Left ventricle myocardium superior (tissue), 1 donor: ENCODE measurements around the gene STARD5. TPM values are rescaled to one million over a fixed set of nuclear protein-coding genes. Genes with fewer than 3 reads are reported as not detected.

Source experiments
- ATAC-seq: fragments of 200-7000 bp; cut with Tn5 transposase; one replicate; pipeline ENCODE4 v1.9.1; 2020; ENCODE audit warnings: mild to moderate bottlenecking, moderate library complexity
- DNase-seq: peaks from one replicate; pipeline ENCODE4 v3.0.0-alpha.2; 2020
- intact Hi-C: fragments of 100-400 bp; cut with micrococcal nuclease; formaldehyde crosslinking; loops from one replicate; pipeline ENCODE4 v1.11.0; 2022
- total RNA-seq: library from RNA; stranded (reverse); fragmentation: NEBNext Ultra II Directional; extraction: Animal tissue kit (Norgen Biotek cat#: 25700); gene quantifications from one replicate; pipeline ENCODE4 v1.2.1, GENCODE V29; 2021
- donor health status: DM: no; HTN: yes; CAD: no; lungs with severe emphysema.

STARD5 gene
- total RNA-seq, 1 donor from 2014 or later = 1.8 TPM

DNA sequence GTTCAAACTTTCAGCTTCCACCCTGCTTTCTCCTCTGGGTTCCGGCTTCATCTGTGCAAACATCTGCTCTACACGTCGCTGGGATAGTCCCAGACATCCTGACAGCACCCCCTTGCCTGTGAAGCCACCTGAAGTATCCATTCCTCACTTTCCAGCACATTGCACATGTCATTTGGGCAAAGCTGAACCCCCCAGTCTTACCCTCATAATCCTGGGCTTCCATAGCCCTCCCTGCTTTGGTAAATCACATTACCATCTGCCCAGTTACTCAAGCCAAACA, 42.5 kb downstream of the STARD5 start:
- no peak for ATAC-seq

DNA sequence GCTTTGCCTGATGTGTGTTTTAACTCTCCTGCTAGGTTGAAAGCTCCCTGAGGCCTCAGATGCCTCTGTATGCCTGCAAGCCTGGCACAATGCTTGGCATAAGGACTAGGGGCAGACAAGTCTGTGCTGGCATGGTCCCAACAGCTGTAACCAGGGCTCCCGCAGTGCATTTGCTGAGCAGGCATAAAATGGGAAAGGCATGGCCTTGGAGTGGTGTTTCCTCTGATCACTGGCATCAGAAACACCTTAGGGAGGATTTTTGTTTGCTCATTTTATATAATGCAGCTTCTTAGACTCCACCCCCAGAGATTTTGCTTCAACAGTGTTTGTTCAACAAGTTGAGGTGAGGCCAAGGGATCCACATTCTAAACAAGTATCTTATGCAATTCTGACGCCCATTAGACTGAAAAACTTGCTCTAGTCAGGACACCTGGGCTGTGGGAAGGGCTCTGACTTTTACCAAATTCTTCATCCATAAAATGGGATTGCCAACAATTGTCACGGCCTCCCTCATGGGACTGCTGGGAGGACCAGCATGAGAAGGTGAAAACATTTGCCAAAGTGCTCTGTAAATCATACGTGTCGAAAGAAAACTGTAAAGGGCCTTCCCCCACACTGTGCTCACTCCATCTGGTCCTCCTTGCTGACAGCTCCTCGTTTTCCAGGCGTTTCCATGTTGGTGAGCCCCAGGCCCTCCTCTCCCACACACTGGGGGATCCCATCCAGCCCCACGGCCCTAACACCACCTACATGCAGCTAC, 43.1 kb downstream of the STARD5 start:
- DNase-seq (no peak), ATAC-seq (no peak)
- intact Hi-C loops = no loop called here

More for the DNA sequence above, 42.5 kb downstream of the STARD5 start:
- DNase-seq = no peak
- intact Hi-C loops = no loop called here

GRCh38 chr15:81279621-81280485, 44.1 kb downstream of the STARD5 start:
- ATAC-seq = no peak
- intact Hi-C loops = no loop called here
- DNase-seq = no peak

- intact Hi-C loops = no loop called here
- DNase-seq = no peak
- ATAC-seq = no peak
Measured at GRCh38 chr15:81278306-81279029, 45.5 kb downstream of the STARD5 start.

DNA sequence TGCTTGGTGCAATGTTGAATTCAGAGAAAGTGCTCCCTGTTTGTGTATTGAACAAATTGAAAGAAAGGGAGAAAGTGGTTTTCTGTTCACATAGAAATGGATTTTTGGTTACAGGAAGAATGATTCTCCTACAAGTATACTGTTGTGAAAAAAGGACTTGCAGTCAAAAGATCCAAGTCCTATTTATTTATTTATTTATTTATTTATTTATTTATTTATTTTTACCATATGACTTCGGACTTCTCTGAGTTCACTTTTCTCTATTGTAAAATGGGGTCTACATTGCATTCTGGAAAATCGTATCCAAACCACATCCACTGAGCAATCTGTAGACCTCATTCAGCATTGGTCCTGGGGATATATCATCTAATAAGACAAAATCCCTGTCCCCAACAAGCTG, 46.1 kb downstream of the STARD5 start:
- intact Hi-C loops = no loop called here
- ATAC-seq (no peak), DNase-seq (no peak)

GRCh38 chr15:81276967-81277366, 47.0 kb downstream of the STARD5 start:
- ATAC-seq (no peak), DNase-seq (no peak)
- intact Hi-C loops = no loop called here

DNA sequence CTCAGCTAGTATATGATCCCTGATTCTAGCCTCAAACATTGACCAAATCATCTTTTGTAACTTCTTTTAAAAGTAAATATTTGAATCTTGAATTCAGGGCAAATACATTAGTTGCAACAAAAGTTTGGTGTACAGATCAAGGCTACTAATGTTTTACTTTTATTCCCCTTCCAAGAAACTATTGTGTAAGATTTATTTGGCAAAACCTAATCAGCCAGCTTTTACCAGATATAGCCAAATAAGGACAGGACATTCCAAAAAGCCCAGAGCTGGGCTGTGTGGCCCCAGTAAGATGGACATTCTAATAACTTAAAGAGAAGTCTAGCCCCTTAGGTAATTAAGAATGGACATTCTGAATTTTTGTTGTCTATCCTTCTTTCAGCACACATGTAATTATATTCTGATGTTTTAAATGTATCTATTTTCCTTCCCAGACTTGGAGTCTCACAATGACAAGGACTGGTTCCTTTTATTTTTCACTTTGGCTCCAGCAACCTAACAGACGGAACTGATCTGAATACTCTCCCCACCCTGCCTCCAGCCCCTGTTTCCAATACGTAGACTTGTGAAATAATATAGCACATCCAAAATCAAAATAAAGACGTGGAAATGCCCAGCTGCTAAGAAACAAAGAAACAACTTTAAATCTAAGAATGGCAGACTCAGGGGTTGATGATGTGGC, 48.1 kb downstream of the STARD5 start:
- intact Hi-C loops = loop anchor here (2.0 kb wide), 1 partner anchor 125 kb away; no protein-coding TSS in a partner anchor

GRCh38 chr15:81274931-81275707, 48.8 kb downstream of the STARD5 start:
- peak; percentile 66 for DNase-seq
- peak; percentile 88 for ATAC-seq
- intact Hi-C loops = loop anchor here (2.0 kb wide), 1 partner anchor 126 kb away; no protein-coding TSS in a partner anchor

More for the DNA sequence above, 48.1 kb downstream of the STARD5 start:
- ATAC-seq (peak; percentile 81), DNase-seq (no peak)

DNA sequence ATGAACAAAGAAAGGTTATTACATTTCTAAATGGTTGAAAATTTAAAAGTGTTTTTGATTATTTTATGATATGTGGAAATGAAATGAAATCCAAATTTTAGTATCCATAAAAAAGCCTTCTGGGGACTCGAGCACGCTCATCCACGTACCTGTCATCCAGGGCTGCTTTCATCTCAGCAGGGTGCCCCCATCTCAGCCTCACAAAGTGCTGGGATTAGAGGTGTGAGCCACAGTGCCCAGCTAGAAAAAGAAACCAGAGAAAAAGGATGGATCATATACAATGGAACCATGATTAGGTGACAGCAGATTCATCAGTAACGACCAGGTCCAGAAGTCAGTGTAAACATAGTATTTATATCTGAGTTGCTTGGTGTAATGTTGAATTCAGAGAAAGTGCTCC, 49.7 kb downstream of the STARD5 start:
- DNase-seq (no peak), ATAC-seq (no peak)
- intact Hi-C loops = loop anchor here (2.0 kb wide), 1 partner anchor 127 kb away; no protein-coding TSS in a partner anchor

DNA sequence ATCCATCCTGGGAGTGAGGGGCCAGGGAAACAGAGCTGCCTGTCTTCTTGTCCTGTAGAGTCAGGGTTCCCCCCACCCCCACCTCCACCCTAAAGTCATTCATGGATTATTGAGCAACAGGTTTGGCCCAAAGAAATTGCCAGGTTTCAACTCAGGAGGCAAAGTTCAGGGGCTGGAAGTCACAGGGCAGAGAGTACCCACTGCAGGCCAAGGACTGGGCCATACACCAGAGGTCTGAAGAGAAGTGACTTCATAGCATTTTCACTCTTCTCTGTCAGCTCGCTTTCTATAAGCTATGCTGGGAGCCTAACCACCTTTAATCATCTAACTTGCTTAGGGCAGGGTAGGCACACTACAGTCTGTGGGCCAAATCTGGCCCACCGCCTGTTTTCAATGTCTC, 50.1 kb downstream of the STARD5 start:
- ATAC-seq (no peak), DNase-seq (no peak)
- intact Hi-C loops = loop anchor here (2.0 kb wide), 1 partner anchor 127 kb away; no protein-coding TSS in a partner anchor

- intact Hi-C loops = no loop called here
- no peak for ATAC-seq
- DNase-seq = no peak
Measured at GRCh38 chr15:81273200-81273599, 50.7 kb downstream of the STARD5 start.

DNA sequence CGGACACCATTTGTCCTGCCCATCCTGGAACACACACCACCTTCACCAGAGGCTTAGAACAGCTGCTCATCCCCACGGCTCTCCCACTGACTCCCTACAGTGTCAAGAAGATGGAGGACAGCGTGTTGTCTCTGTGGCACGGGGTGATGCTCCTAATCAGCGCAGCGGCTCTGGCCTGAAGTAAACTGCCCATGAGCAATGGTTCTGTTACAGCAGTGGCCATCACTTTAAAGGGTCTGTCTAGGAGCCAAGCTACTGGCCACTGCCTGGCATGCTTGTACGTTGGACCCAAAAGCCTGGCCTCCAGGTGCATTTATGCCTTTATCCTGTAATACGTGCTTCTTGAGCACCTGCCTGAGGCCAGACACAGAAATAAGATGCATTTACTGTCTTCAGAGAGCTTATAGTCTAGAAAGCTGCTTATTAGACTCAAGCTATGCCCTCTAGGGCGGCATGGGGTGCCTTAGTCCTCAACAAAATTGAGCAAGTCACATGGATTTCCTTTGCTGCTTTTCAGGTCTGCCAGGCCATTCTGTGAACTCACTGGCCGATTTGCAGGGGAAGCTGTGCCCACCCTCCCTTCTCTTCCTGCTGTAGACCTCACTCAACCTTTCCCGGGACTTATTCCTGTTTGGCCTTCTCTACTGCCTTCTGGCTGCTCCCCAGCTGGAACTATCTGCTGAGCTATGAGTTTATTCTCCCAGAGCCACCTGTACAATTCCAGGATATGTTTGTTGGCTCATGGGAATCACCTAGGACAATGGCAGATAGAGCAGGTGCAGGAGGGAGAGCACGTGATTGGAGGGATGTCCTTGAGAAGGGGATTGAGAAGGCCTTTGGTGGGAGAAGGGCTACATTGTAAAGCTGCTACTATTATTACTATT, 51.9 kb downstream of the STARD5 start:
- no peak for DNase-seq
- intact Hi-C loops = no loop called here

GRCh38 chr15:81270781-81271491, 53.0 kb downstream of the STARD5 start:
- intact Hi-C loops = no loop called here
- DNase-seq (no peak), ATAC-seq (no peak)

More for the DNA sequence above, 51.9 kb downstream of the STARD5 start:
- no peak for ATAC-seq

DNA sequence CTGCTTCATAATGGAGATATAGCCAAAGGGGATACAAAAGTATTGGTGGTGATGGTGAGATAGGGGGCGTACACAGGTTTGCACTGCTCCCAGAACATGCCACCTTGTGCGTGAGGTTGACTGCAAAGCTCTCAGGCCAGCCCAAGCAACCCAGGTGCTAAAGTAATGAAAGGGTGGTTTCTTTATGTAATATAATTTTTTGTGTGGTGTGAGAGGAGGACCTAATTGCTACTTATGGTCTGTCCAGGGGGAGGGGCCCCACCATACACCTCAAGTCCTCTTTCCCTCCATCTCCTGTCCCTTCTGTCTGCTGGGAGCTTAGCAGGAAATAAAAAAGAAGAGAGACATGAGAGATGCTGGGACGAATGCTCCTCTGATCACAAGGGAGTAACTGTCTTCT, 53.8 kb downstream of the STARD5 start:
- no peak for DNase-seq
- no peak for ATAC-seq
- intact Hi-C loops = no loop called here

DNA sequence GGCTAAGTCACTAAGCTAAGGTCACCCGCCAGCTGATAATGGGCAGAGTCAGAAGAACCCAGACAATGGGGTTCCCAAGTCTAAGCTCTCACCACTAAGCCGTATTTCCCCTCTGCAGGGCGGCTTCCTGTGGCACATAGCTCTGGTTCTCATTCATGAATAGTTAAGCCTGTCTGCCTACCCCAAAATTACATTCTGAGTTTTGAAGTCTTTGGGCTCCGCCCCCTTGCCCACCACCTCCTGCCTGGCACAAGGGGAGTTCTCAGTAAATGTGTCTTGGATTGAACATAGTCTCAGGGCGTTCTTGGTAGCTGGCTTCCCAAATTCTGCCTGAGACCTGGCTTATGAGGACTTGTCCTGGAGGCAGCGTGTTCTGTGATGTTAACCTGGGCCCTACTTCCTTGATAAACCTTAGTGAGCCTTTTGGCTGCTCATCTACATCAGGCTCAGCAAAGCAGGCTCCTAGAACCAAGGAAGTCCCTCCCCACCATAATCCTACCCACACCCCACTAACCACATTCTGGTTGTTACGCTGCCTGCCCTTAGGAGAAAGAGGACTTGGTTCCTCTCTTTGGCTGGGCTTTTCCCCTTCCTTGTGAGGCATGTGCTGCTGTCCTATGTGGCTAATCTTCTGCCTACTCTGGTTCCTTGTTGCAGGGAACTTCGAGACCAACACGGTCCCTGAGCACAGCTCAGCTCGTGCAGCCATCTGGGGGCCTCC, 54.9 kb downstream of the STARD5 start:
- ATAC-seq = no peak
- no peak for DNase-seq
- intact Hi-C loops = loop anchor here (5.0 kb wide), 2 partner anchors 112 to 162 kb away; no protein-coding TSS in a partner anchor

GRCh38 chr15:81268340-81268739, 55.6 kb downstream of the STARD5 start:
- ATAC-seq (no peak), DNase-seq (no peak)
- intact Hi-C loops = loop anchor here (5.0 kb wide), 2 partner anchors 111 to 161 kb away; no protein-coding TSS in a partner anchor
